Measurements from ENCODE around the gene PIGV.
"Not testable (repeated sequence)": the region's sequence is repeated elsewhere in the genome, so short reads cannot be mapped to it uniquely, and the experiment has no call there.

PIGV gene

DNA sequence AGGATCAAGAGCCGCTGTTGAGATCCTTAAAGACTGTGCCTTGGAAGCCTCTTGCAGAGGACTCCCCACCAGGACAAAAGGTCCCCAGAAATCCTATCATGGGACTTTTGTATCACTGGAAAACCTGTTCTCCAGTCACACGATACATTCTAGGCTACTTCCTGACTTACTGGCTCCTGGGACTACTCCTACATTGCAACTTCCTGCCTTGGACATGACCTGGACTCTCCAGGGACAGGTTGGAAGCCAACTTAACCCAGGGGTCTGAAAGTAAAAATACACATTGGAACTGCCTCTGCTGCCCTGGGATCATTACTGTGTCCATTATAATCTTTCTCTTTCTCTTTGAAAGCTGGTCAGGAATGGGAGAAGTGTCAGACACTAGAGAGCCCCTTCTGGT lies 9.9 kb downstream of the PIGV start:
- DNase-seq = no peak

- DNase-seq = no peak
Observed at GRCh38 chr1:26799479-26800142, 11.9 kb downstream of the PIGV start.

- DNase-seq = not testable (repeated sequence)
Observed at GRCh38 chr1:26803932-26804331, 16.2 kb downstream of the PIGV start.

GRCh38 chr1:26810105-26810504 lies 22.4 kb downstream of the PIGV start:
- DNase-seq = peak; percentile 55

DNA sequence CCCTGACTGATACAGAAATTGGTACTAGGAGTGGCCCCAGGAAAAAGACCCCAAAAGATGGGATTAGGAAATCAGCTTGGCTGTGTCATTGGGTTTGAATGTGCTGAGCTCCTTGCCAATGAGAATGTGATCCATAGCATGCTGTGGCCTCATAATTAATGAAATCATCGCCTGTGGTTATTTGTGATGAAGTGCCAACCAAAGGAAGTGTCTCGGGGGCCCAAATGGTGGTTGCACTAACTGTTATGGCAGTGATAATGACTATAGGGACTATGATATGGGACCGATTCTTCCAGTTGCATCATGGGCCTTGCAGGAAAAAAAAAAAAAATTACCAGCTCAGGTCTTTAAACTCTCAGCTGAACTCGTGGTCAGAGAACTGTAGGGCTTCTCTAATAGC lies 23.3 kb downstream of the PIGV start:
- no peak for DNase-seq

DNA sequence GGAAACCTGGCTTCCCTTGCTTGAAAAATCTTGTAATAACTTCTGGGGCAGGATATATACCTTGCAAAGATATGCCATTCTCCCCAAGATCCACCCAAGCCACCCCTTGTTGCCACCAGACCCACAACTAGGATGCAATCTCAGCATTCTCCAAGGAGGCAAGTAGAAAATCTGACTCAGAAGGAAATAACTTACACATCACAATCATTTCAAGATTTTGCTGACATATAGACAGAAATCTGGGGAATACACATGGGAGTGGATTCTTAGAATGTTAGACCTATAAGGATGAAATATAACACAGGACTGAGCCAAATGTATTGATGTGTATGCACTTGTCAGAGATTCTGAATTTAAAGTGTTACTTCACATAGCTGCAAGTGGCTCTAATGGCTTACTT lies 24.0 kb downstream of the PIGV start:
- DNase-seq = no peak

- DNase-seq = no peak
Observed at GRCh38 chr1:26814377-26814776, 26.6 kb downstream of the PIGV start.

GRCh38 chr1:26814893-26815292 lies 27.1 kb downstream of the PIGV start:
- no peak for DNase-seq

DNA sequence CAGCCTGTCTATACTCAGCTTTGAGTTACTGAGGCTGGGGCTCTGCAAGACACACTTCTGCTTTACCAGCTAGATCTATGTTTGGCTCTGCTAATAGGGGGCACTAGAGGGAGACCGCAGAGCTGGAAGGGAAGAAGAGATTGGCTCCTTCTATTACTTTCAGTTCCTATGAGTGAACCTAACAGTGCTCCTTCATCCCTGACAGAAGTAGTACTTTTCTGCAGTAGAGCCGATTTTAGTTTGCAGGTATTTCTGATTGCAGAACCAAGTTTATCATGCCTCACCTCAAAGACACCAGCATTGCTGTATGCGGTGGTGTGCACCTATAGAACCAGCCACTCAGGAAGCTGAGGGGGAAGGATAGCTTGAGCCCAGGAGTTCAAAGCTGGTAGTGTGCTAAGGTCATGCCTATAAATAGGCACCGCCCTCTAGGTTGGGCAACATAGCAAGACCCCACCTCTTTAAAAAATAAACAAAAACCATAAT lies 33.1 kb downstream of the PIGV start:
- DNase-seq = no peak

DNA sequence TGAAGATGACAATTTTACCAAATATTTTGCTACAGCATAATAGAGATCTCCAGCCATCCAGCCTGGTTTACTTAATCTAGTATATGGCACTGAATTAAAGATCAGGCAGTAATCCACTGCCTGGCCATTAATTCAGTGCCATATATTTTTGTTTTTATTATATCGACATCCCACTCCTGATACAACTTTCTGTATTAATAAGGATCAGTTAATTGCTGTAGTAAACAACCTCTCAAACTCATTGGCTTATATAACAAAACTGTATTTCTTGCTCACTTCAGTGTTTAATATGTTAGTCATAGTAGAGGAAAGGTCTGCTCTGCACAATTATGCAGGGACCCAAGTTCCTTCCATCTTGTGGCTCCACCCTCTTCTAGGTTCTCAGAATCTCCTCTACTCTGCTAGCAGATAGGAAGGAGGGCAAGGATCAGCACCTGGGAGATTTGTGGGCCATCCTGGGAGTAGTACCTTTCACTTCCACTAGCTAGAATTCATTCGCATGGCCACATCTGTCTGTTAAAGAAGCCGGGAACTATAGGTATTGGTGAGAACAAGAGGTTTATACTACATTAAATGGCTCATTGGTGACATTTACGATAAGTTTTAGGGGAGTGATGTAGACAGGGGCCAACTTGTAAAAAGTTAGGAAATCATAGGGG lies 35.1 kb downstream of the PIGV start:
- DNase-seq = no peak

DNA sequence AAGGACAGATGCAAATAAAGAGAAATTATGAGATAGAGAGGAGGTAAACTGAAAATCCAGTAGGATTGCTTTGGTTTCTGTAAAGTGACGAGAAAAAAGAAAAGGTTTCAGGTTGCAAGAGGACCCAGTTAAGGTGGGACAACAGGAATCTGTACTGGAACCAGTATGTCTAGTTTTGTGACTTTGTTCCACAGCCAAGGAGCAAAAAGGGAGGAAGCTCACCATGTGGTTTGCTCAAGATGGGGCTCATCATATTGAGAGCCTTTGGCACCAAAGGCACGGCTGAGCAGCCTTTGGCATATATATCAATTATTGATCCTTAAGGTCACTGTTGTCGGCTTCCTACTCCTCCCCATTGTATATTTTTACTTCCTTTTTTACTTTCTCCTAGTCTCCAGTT lies 37.0 kb downstream of the PIGV start:
- DNase-seq = no peak

DNA sequence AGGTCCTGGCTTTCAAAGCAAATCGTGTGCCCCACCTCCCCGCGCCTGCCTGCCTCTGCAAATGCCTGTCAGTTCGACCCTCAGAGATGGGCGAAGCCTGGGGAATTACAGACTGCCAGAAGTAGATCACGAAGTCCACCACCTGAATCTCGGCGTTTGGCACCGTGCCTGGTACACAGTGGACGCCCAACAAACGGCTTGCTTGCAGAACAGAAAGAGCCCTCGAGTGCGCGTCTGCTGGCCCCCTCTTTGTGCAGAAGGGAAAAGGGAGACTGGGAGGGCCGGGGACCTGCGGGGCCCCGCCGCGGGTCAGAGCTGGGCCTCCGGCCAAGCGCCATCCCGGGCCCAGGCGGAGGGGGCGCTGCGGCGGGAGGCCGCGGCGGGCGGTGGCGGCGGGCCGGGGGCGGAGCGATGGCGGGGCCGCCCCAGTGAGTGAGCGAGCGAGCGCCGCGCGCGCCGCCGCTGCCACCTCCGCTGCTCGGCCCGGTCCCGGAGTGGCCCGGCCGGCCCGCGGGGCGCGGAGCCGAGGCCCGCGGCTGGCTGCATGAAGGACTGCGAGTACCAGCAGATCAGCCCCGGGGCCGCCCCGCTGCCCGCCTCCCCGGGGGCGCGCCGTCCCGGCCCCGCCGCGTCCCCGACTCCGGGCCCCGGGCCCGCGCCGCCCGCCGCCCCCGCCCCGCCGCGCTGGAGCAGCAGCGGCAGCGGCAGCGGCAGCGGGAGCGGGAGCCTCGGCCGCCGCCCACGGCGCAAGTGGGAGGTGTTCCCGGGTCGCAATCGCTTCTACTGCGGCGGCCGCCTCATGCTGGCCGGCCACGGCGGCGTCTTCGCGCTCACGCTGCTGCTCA lies 38.7 kb downstream of the PIGV start, which contains the start of gene ZDHHC18:
TSS of gene ZDHHC18 (plus strand) at position 428 of the 845 bp plus-strand sequence. CDS start at position 545, 117 bp downstream.
- peak; percentile 61 for DNase-seq

DNA sequence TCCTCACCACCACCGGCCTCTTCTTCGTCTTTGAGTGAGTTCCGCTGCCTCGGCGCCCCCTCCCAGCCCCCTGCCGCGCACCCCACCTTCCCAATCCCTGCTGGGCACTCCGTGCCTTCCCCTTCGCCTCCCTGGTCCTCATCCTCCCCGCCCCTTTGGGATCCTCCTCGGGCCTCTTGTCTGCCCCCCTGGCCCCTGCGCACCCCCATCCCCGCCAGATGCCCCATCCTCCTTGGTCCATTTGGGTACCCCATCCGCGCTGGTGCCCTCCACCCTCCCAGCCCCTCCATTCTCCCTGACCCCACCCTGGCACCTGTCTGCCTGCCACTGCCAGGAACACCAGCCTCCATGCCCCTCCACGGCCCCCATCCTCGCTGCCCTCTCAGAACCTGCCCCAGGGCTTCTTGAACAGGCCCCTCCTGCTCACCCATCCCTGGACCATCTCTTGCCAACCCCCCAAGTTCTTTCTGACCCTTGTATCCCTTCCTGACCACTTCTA lies 39.4 kb downstream of the PIGV start:
- DNase-seq = no peak

DNA sequence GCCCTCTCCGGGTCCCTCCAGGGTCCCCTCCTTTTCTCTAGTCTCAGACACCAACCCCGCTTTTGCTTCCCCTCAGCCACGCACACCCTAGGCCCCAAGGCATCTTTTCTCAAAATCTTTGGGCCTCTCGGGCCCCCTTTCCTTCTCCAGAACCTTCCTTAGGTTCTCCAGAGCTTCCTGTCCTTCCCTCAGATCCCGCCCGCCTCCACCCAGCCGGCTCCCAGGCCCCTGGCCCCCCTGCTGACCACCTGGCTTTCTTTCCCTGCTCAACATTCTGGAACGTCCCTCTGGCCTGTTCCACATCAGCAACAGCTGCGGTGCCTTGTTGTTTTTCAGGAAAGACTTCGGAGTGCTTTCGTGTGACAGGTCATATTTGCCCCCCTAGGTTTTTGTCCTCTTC lies 39.9 kb downstream of the PIGV start:
- DNase-seq = no peak

DNA sequence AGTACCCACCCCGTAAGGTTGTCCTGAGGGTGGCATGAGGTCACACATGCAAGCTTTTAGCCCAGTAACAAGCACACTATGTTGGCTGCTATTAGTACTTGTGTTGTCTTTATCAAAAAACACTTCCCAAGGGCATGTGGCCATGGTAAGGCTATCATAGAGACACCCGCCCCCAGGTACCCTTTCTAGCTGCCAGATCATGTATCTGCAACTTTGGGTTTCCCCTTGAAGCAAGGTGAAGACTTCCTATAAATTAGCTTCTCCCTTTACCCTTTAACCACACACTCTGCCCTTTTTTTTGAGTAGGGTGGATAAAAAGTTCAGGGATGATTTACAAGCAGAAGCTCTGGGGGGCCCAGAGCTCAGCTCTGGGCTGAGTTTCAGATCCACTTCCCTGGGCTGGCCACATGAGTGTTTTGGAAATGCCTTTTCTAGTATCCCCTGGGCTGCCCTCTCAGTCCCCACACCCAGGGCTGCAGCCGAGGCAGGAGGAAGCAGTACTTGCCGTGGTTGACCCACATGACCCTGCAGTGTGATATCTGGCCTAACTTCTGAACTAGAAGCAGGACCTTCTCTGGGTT lies 40.8 kb downstream of the PIGV start:
- DNase-seq = no peak

DNA sequence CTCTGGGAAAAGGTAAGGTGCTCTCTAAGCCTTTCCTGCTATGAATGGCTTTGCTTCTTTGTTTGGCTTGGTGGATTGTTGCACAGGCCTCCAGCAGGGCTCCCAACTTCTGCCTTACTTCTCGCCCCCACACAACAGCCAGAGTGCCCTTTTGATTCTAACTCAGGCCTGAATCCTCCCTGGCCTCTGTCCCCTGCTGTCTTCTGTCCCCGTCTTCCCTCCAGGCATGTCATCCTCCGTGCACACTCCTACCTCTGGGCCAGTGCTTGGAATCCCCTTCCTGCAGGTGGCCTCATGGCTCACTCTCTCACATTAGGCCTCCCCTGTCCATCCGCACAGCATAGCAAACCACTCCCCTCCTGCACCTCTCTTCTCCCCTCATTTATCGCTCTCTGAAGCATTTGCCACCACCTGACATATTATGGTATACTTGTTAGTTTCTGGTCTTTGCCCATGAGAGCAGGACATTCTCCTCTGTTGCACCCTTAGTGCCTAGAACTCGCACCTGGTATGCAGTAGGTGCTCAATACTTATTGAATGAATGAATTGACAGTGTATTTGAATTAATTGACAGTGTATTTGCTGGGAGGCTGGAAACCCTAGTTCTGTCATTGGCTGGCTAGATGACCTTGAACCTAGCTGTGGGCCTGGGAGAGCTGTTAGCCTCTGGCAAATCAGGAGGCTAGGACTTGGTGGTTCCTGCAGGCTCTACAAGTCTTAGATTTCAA lies 41.6 kb downstream of the PIGV start:
- no peak for DNase-seq

DNA sequence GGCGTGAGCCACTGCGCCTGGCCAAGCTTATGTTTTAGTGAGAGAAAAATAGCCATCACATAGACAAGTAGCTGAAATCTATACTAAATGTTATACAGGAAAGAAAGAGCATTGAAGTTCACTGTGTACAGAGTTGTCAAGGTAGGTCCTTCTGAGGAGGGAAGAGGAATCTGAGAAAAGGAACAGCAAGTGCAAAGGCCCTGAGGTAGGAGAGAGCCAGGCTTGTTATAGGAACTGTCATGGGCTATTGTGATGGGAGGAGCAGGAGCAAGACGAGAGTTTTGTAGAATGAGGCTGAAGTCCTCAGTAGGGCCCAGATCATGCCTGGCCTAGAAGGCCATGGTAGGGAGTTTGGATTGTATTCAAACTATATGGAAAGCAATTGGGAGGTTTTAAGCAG lies 43.3 kb downstream of the PIGV start:
- no peak for DNase-seq

DNA sequence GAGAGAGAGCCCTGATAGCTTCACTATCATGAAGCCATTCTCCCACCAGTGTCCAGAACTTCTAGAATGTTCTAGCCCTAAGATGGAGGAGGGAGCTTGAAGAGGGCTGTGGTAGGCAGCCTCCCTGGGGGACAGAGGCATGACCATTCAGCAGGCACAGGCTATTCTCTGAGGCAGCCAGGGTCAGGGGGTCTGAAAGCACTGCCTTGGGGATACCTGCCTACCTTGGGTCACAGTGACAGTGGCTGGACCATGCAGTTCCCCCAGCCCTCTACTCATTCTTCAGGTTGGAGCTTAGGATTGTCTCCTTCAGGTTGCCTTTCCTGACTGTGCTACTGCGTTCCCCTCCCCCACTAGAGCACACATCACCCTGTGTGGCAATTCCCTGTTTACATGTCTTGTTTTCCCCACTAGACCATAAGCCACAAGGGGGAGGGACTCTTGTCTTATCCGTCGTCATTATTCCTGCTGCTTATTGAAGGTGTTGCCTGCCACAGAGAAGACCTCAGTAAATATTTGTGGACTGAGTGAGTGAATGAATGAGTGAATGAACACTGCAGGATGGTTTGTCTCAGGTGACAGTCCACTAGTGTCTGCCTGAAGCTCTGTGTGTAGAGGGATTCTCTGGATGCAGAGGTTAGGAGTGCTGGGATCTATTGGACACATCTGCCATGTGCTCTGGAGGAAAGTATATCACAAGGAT lies 43.9 kb downstream of the PIGV start:
- no peak for DNase-seq

DNA sequence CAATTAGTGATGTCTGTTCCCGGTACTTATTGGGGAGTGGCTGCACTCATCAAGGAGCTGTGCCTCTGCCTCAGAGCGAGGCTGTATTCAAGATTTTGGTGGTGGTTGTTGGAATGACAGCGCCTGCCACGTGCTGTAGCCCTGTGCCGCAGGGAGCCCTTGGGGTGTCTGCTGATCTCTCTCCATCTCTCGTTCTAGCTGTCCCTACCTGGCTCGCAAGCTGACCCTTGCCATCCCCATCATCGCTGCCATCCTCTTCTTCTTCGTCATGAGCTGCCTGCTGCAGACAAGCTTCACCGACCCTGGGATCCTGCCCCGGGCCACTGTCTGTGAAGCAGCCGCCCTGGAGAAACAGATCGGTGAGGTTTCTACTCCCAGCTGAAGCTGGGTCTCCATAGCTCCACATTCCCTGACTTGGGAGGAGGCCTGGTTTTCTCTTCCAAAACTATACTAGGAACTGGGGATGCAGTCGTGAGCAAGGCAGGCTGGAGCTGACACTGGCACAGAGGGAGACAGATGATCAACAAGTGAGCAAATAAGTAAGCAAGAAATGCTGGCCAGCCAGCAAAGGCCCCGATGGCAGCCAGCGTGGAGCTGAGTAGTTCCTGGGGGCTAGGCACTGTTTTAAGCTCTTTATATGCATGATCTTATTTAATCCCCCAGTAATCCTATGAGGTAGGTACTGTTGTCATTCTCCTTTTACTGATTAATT lies 44.7 kb downstream of the PIGV start:
- DNase-seq = no peak

- no peak for DNase-seq
Observed at GRCh38 chr1:26833432-26834405, 46.0 kb downstream of the PIGV start.

Data from NCI-H1048 (cell line).